Endothelial cell of umbilical vein (primary cell): Measurements from ENCODE around the gene DUX4. TPM values are rescaled to one million over a fixed set of nuclear protein-coding genes. Genes with fewer than 3 reads are reported as not detected.
"Not testable (repeated sequence)": the region's sequence is repeated elsewhere in the genome, so short reads cannot be mapped to it uniquely, and the experiment has no call there.

ENCODE experiments used
- Bru-seq: library from RNA; stranded (reverse); fragments of 400-500 nt; gene quantifications from one replicate; lab custom pipeline; 2021; lab: Mats Ljungman, UMichigan
- BruChase-seq, 2 experiments: library from RNA; stranded (reverse); fragments of 400-500 nt; gene quantifications; one replicate each; lab custom pipeline; 2021; lab: Mats Ljungman, UMichigan
- BruUV-seq: library from RNA; stranded (reverse); fragments of 400-500 nt; replicated peaks from 2 replicates; lab custom pipeline; 2021; lab: Mats Ljungman, UMichigan
- CTCF ChIA-PET: fragments of 300-600, 350-600 bp; sonication (Branson Sonifier 250); formaldehyde crosslinking; loops from one replicate; lab custom pipeline; 2021; ENCODE audit warnings: antibody characterized with exemption, inconsistent platforms; lab: Charles Lee
- POLR2A ChIA-PET: fragments of 300-600, 350-600 bp; sonication (Branson Sonifier 250); formaldehyde crosslinking; loops from one replicate; lab custom pipeline; 2021; ENCODE audit warnings: antibody characterized with exemption, inconsistent platforms; lab: Charles Lee
- DNase-seq: peaks from one replicate; pipeline ENCODE4 v3.0.0-alpha.2; 2011; ENCODE audit warnings: low read depth, low spot score
- FAIRE-seq: peaks from 2 replicates; lab custom pipeline; 2011; peaks lifted over from hg19 to GRCh38; lab: Jason Lieb, UNC
- H2AFZ ChIP-seq: 2 replicates; pipeline ENCODE4 v1.6.0; 2012; ENCODE audit warnings: low read depth, low read length, control low read depth, inconsistent platforms
- H3K27ac ChIP-seq: 2 replicates; pipeline ENCODE4 v1.5.1; 2011; ENCODE audit warnings: low read depth, mild to moderate bottlenecking, control low read depth, low read length, moderate library complexity; ENCODE audit not compliant: insufficient read depth
- H3K27me3 ChIP-seq, 2 experiments: 2 replicates each; pipeline versions ENCODE4 v1.6.0 to v1.6.1; 2011; ENCODE audit warnings: low read length in 2 of 2, mixed read lengths in 1 of 2; ENCODE audit not compliant: control insufficient read depth in 2 of 2, insufficient read depth in 2 of 2
- H3K36me3 ChIP-seq, 2 experiments: 2 replicates in 1 of 2; 3 replicates in 1 of 2; pipeline ENCODE4 v1.5.1; 2011; ENCODE audit warnings: low read length in 2 of 2, mild to moderate bottlenecking in 1 of 2, moderate library complexity in 1 of 2; ENCODE audit not compliant: control insufficient read depth in 2 of 2, insufficient read depth in 2 of 2; ENCODE audit errors: extremely low read depth in 1 of 2
- H3K4me1 ChIP-seq: 3 replicates; pipeline ENCODE4 v1.5.1; 2011; ENCODE audit warnings: mild to moderate bottlenecking, low read length; ENCODE audit not compliant: control insufficient read depth, insufficient read depth; ENCODE audit errors: extremely low read depth
- H3K4me2 ChIP-seq: 2 replicates; pipeline ENCODE4 v1.6.1; 2011; ENCODE audit warnings: low read length, control low read depth, mixed read lengths; ENCODE audit not compliant: insufficient read depth
- H3K4me3 ChIP-seq, 3 experiments: fragments of 200-600 bp in 1 of 3; sonication (generic), shearing (Covaris generic) in 1 of 3; replicated peaks in 1 of 3; 2 replicates each; pipeline ENCODE4 v1.5.1; 2011 to 2016; ENCODE audit warnings: control low read depth in 3 of 3, low read length in 3 of 3, mild to moderate bottlenecking in 2 of 3, inconsistent platforms in 1 of 3, low read depth in 1 of 3, moderate library complexity in 1 of 3; ENCODE audit not compliant: insufficient read depth in 1 of 3
- H3K79me2 ChIP-seq: 2 replicates; pipeline ENCODE4 v1.6.0; 2012; ENCODE audit warnings: low read length, inconsistent platforms; ENCODE audit not compliant: control insufficient read depth, insufficient read depth
- H3K9ac ChIP-seq: replicated peaks from 2 replicates; pipeline ENCODE3; 2011; ENCODE audit warnings: low read length, control low read depth; ENCODE audit not compliant: insufficient read depth; ENCODE audit errors: extremely low read depth
- H3K9me1 ChIP-seq: replicated peaks from 3 replicates; pipeline ENCODE4 v1.6.0; 2011; ENCODE audit warnings: mild to moderate bottlenecking, low read length; ENCODE audit not compliant: control insufficient read depth, insufficient read depth; ENCODE audit errors: extremely low read depth
- H3K9me3 ChIP-seq: replicated peaks from 2 replicates; pipeline ENCODE4 v1.5.1; 2012; ENCODE audit warnings: low read length, inconsistent platforms; ENCODE audit not compliant: control insufficient read depth, insufficient read depth
- H4K20me1 ChIP-seq: replicated peaks from 2 replicates; pipeline ENCODE3; 2011; ENCODE audit warnings: mild to moderate bottlenecking, low read length; ENCODE audit not compliant: control insufficient read depth, insufficient read depth; ENCODE audit errors: extremely low read depth
- dilution Hi-C: fragments of 300-500 bp; cut with MboI; formaldehyde crosslinking; loops from one replicate; pipeline ENCODE4 v1.15.0; 2019; ENCODE audit warnings: low sequenced_read_pairs; ENCODE audit not compliant: extremely low pct_ligation_motif_present
- intact Hi-C: fragments of 100-400 bp; cut with micrococcal nuclease; formaldehyde crosslinking; loops from one replicate; pipeline ENCODE4 v1.10.0; 2022
- long read RNA-seq: library from polyadenylated mRNA; stranded (forward); transcript quantifications from one replicate; pipeline ENCODE4 v2.0.0, GENCODE V29; 2021
- polyA minus RNA-seq, 3 experiments: library from RNA; depleted of rRNA, polyadenylated mRNA; stranded (reverse); fragments of >200 nt; gene quantifications; 1 replicate in 1 of 3; 2 replicates in 2 of 3; pipeline ENCODE4 v1.2.3, GENCODE V29; 2011
- polyA plus RNA-seq, 4 experiments: library from polyadenylated mRNA; depleted of rRNA in 3 of 4; stranded (reverse) in 3 of 4; unstranded in 1 of 4; fragments of >200 nt; gene quantifications; 2 replicates each; pipeline versions ENCODE4 v1.2.1 to v1.2.3, GENCODE V29; 2011 to 2012; ENCODE audit warnings: missing spikeins in 1 of 4
- total RNA-seq: library from RNA; stranded (reverse); gene quantifications from 2 replicates; pipeline ENCODE4 v1.2.3, GENCODE V29; 2021

The DUX4 gene
- not detected in 2 replicates for total RNA-seq
- not detected in 2 replicates for polyA plus RNA-seq
- not detected in 2 replicates for polyA plus RNA-seq (2011; cell fraction: cytosol; rRNA removed)
- polyA plus RNA-seq (2011; cell fraction: nucleus; rRNA removed): not detected in 2 replicates
- not detected in 2 replicates for polyA plus RNA-seq (2012)
- polyA minus RNA-seq: not detected in 2 replicates
- not detected for polyA minus RNA-seq (2011; cell fraction: cytosol; rRNA and poly(A)+ RNA removed)
- not detected in 2 replicates for polyA minus RNA-seq (2011; cell fraction: nucleus; rRNA and poly(A)+ RNA removed)
- not detected for Bru-seq, nascent RNA
- BruChase-seq, experiment 1, labeled RNA remaining after a 6-hour chase: not detected
- not detected for BruChase-seq, experiment 2, labeled RNA remaining after a 2-hour chase
- long read RNA-seq: 0 reads

- H3K4me3 ChIP-seq, H4K20me1 ChIP-seq, H3K27me3 ChIP-seq, H3K9me3 ChIP-seq, H3K36me3 ChIP-seq, H3K4me1 ChIP-seq, H3K27ac ChIP-seq, H2AFZ ChIP-seq, dilution Hi-C loops, DNase-seq, POLR2A ChIA-PET, FAIRE-seq, intact Hi-C loops, CTCF ChIA-PET, H3K79me2 ChIP-seq, H3K9me1 ChIP-seq, H3K4me2 ChIP-seq, H3K9ac ChIP-seq, BruUV-seq: not testable (repeated sequence)
Observed at GRCh38 chr4:190173428-190173827, at the start of gene DUX4. DUX4 (plus strand) TSS chr4:190173774; CDS start chr4:190173774, 0 bp downstream.

GRCh38 chr4:190175436-190175835 lies 1.9 kb downstream of the DUX4 start:
- POLR2A ChIA-PET, H3K4me1 ChIP-seq, H3K27me3 ChIP-seq, BruUV-seq, H3K9ac ChIP-seq, H3K9me1 ChIP-seq, H3K9me3 ChIP-seq, FAIRE-seq, H3K36me3 ChIP-seq, H3K79me2 ChIP-seq, DNase-seq, H2AFZ ChIP-seq, CTCF ChIA-PET, intact Hi-C loops, H4K20me1 ChIP-seq, H3K4me2 ChIP-seq, H3K4me3 ChIP-seq, dilution Hi-C loops, H3K27ac ChIP-seq: not testable (repeated sequence)

DNA sequence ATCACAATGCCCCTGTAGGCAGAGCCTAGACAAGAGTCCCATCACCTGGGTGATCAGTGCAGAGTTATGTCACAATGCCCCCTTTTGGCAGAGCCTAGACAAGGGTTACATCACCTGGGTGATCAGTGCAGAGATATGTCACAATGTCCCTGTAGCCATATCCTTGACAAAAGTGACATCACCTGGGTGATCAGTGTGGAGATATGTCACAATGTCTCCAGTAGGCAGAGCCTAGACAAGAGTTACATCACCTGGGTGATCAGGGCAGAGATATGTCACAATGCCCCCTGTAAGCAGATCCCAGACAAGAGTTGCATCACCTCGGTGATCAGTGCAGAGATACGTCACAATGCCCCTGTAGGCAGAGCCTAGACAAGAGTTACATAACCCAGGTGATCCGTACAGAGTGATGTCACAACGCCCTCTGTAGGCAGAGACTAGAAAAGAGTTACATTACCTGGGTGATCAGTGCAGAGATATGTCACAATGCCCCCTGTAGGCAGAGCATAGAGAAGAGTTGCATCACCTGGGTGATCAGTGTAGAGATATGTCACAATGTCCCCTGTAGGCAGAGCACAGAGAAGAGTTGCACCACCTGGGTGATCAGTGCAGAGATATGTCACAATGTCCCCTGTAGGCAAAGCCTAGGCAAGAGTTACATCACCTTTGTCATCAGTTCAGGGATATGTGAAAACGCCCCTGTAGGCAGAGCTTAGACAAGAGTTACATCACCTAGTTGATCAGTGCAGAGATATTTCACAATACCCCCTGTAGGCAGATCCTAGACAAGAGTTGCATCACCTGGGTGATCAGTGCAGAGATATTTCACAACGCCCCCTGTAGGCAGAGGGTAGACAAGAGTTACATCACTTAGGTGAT lies 4.4 kb downstream of the DUX4 start:
- H3K36me3 ChIP-seq, FAIRE-seq, H3K27ac ChIP-seq, POLR2A ChIA-PET, H3K4me1 ChIP-seq, CTCF ChIA-PET, BruUV-seq, H3K9me3 ChIP-seq, H3K4me3 ChIP-seq, H3K79me2 ChIP-seq, H3K9me1 ChIP-seq, H3K9ac ChIP-seq, H3K4me2 ChIP-seq, H3K27me3 ChIP-seq, DNase-seq, H4K20me1 ChIP-seq, H2AFZ ChIP-seq, dilution Hi-C loops, intact Hi-C loops: not testable (repeated sequence)

DNA sequence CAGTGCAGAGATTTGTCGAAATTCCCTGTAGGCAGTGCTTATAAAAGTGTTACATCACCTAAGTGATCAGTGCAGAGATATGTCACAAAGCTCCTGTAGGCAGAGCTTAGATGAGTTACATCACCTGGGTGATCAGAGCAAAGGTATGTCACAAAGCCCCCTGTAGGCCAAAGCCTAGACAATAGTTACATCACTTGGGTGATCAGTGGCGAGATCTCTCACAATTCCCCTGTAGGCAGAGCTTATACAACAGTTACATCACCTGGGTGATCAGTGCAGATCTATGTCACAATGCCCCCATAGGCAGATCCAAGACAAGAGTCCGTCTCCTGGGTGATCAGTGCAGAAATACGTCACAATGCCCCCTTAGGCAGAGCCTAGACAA lies 5.0 kb downstream of the DUX4 start:
- DNase-seq, intact Hi-C loops, H3K27me3 ChIP-seq, BruUV-seq, H3K79me2 ChIP-seq, POLR2A ChIA-PET, H3K9me1 ChIP-seq, H3K4me1 ChIP-seq, H3K9me3 ChIP-seq, H3K4me2 ChIP-seq, H2AFZ ChIP-seq, H3K9ac ChIP-seq, H3K36me3 ChIP-seq, H3K4me3 ChIP-seq, H3K27ac ChIP-seq, CTCF ChIA-PET, dilution Hi-C loops, H4K20me1 ChIP-seq, FAIRE-seq: not testable (repeated sequence)
